NCI-H748 (cell line): ENCODE measurements around the gene KRT78.
A peak's percentile ranks its signal among the peaks of the same experiment; 100 is the strongest.
"Not testable (repeated sequence)": the region's sequence is repeated elsewhere in the genome, so short reads cannot be mapped to it uniquely, and the experiment has no call there.

Experiments used
- DNase-seq: peaks from one replicate; lab custom pipeline; 2025; ENCODE audit not compliant: unreplicated experiment; lab: John Stamatoyannopoulos, UW

Gene KRT78

GRCh38 chr12:52848661-52849255, at the start of gene KRT78:
TSS of gene KRT78 (minus strand) at chr12:52848994. CDS start at chr12:52848930, 64 bp downstream.
- DNase-seq, result no peak

- DNase-seq, result peak; percentile 45
Observed at GRCh38 chr12:52896190-52897100, 47.7 kb upstream of the KRT78 start.

GRCh38 chr12:52895726-52896189, 47.0 kb upstream of the KRT78 start:
- peak; percentile 81 for DNase-seq

- no peak for DNase-seq
Observed at GRCh38 chr12:52892974-52893373, 44.2 kb upstream of the KRT78 start.

- no peak for DNase-seq
Observed at GRCh38 chr12:52892207-52892852, 43.5 kb upstream of the KRT78 start.

GRCh38 chr12:52891044-52891443, 42.2 kb upstream of the KRT78 start:
- no peak for DNase-seq

GRCh38 chr12:52890417-52890816, 41.6 kb upstream of the KRT78 start:
- DNase-seq, result no peak

- peak; percentile 68 for DNase-seq
Observed at GRCh38 chr12:52884526-52885293, 35.9 kb upstream of the KRT78 start.

GRCh38 chr12:52880499-52880898, 31.7 kb upstream of the KRT78 start:
- DNase-seq, result not testable (repeated sequence)

GRCh38 chr12:52879394-52880351, 30.9 kb upstream of the KRT78 start:
- DNase-seq, result peak; percentile 85

GRCh38 chr12:52878507-52879393, 30.0 kb upstream of the KRT78 start:
- no peak for DNase-seq

GRCh38 chr12:52877242-52877641, 28.4 kb upstream of the KRT78 start:
- no peak for DNase-seq

- DNase-seq, result peak; percentile 24
Observed at GRCh38 chr12:52876372-52876771, 27.6 kb upstream of the KRT78 start.

GRCh38 chr12:52874573-52875435, 26.0 kb upstream of the KRT78 start:
- DNase-seq, result no peak

GRCh38 chr12:52873832-52874572, 25.2 kb upstream of the KRT78 start:
- DNase-seq, result peak; percentile 81

GRCh38 chr12:52873513-52873831, 24.7 kb upstream of the KRT78 start:
- DNase-seq, result peak; percentile 91

GRCh38 chr12:52872644-52873389, 24.0 kb upstream of the KRT78 start:
- DNase-seq, result peak; percentile 84
